H1 (cell line): ENCODE measurements around the gene FAM169A. TPM values are rescaled to one million over a fixed set of nuclear protein-coding genes. Genes with fewer than 3 reads are reported as not detected.
"Not testable (repeated sequence)": the region's sequence is repeated elsewhere in the genome, so short reads cannot be mapped to it uniquely, and the experiment has no call there.

Experiments
- CTCF ChIA-PET: fragments of 300-600 bp; sonication (Branson Sonifier 250); formaldehyde crosslinking; loops from one replicate; lab custom pipeline; 2021; ENCODE audit not compliant: partially characterized antibody; lab: Charles Lee
- POLR2A ChIA-PET: fragments of 300-600 bp; sonication (Branson Sonifier 250); formaldehyde crosslinking; loops from one replicate; lab custom pipeline; 2021; ENCODE audit warnings: inconsistent platforms; ENCODE audit not compliant: partially characterized antibody; lab: Charles Lee
- DNase-seq, 2 experiments: peaks; one replicate each; pipeline versions ENCODE4 v3.0.0 to v3.0.0-alpha.2; 2010 to 2022; ENCODE audit warnings: low spot score in 2 of 2, low read depth in 1 of 2, mixed read lengths in 1 of 2
- FAIRE-seq: peaks from 2 replicates; lab custom pipeline; 2011; peaks lifted over from hg19 to GRCh38; lab: Jason Lieb, UNC
- H2AFZ ChIP-seq: 2 replicates; pipeline ENCODE4 v1.8.1; 2012; ENCODE audit warnings: low read length, inconsistent platforms
- H2AK5ac ChIP-seq: 2 replicates; pipeline ENCODE4 v1.6.1; 2013; ENCODE audit warnings: low read depth, low read length
- H2BK120ac ChIP-seq: replicated peaks from 2 replicates; pipeline ENCODE3; 2013; ENCODE audit warnings: low read depth, low read length, inconsistent platforms
- H2BK12ac ChIP-seq: 2 replicates; pipeline ENCODE4 v1.6.1; 2013; ENCODE audit warnings: low read depth, low read length
- H2BK15ac ChIP-seq: 2 replicates; pipeline ENCODE4 v1.6.1; 2013; ENCODE audit warnings: low read length
- H2BK20ac ChIP-seq: 2 replicates; pipeline ENCODE4 v1.6.1; 2013; ENCODE audit warnings: low read length
- H2BK5ac ChIP-seq: 2 replicates; pipeline ENCODE4 v1.6.1; 2013; ENCODE audit warnings: low read depth, low read length
- H3K14ac ChIP-seq: 2 replicates; pipeline ENCODE4 v1.6.1; 2013; ENCODE audit warnings: inconsistent platforms; ENCODE audit not compliant: insufficient read length
- H3K18ac ChIP-seq: 2 replicates; pipeline ENCODE4 v1.6.1; 2013; ENCODE audit warnings: low read length; ENCODE audit errors: extremely low read depth
- H3K23ac ChIP-seq: 2 replicates; pipeline ENCODE4 v1.6.1; 2013; ENCODE audit warnings: inconsistent platforms; ENCODE audit not compliant: insufficient read length
- H3K23me2 ChIP-seq: 2 replicates; pipeline ENCODE4 v1.6.1; 2013; ENCODE audit warnings: low read depth, low read length
- H3K27ac ChIP-seq: 2 replicates; pipeline ENCODE4 v1.6.1; 2011; ENCODE audit warnings: low read depth, low read length, inconsistent platforms
- H3K27me3 ChIP-seq, 4 experiments: replicated peaks in 1 of 4; 1 replicate in 1 of 4; 2 replicates in 3 of 4; pipeline versions ENCODE4 v1.6.1 to v1.8.1; 2011 to 2013; ENCODE audit warnings: low read length in 3 of 4, mild to moderate bottlenecking in 3 of 4, inconsistent platforms in 2 of 4, mixed read lengths in 2 of 4, moderate library complexity in 1 of 4; ENCODE audit not compliant: control insufficient read depth in 3 of 4, insufficient read depth in 3 of 4; ENCODE audit errors: extremely low read depth in 1 of 4
- H3K36me3 ChIP-seq, 4 experiments: 2 replicates each; pipeline versions ENCODE4 v1.6.1 to v1.8.1; 2011 to 2013; ENCODE audit warnings: mild to moderate bottlenecking in 4 of 4, low read length in 3 of 4, moderate library complexity in 2 of 4, control low read depth in 1 of 4, inconsistent platforms in 1 of 4; ENCODE audit not compliant: insufficient read depth in 4 of 4, control insufficient read depth in 2 of 4
- H3K4ac ChIP-seq: replicated peaks from 2 replicates; pipeline ENCODE3; 2013; ENCODE audit warnings: low read length, low read depth, mixed read lengths, inconsistent platforms; ENCODE audit not compliant: insufficient read length
- H3K4me1 ChIP-seq, 4 experiments: replicated peaks in 1 of 4; 1 replicate in 1 of 4; 2 replicates in 3 of 4; pipeline versions ENCODE4 v1.6.1 to v1.8.1; 2011 to 2013; ENCODE audit warnings: low read length in 3 of 4, inconsistent platforms in 2 of 4, mixed read lengths in 1 of 4; ENCODE audit not compliant: insufficient read depth in 4 of 4, control insufficient read depth in 3 of 4
- H3K4me2 ChIP-seq, 2 experiments: 2 replicates each; pipeline versions ENCODE4 v1.6.1 to v1.8.1; 2011 to 2013; ENCODE audit warnings: low read depth in 2 of 2, low read length in 2 of 2, control low read depth in 1 of 2, inconsistent platforms in 1 of 2, mild to moderate bottlenecking in 1 of 2; ENCODE audit not compliant: insufficient read depth in 1 of 2
- H3K4me3 ChIP-seq, 4 experiments: fragments of 200-600, 300-600 bp in 1 of 4; sonication (generic), shearing (Covaris generic), sonication (Bioruptor Twin) in 1 of 4; 2 replicates each; pipeline versions ENCODE4 v1.5.1 to v1.8.1; 2011 to 2016; ENCODE audit warnings: low read length in 4 of 4, low read depth in 3 of 4, control low read depth in 2 of 4, inconsistent platforms in 2 of 4, mild to moderate bottlenecking in 2 of 4, mixed read lengths in 1 of 4, moderate library complexity in 1 of 4; ENCODE audit not compliant: insufficient read depth in 2 of 4; ENCODE audit errors: extremely low read depth in 1 of 4
- H3K56ac ChIP-seq: replicated peaks from 2 replicates; pipeline ENCODE3; 2013; ENCODE audit warnings: low read depth, mild to moderate bottlenecking, mixed read lengths, low read length, inconsistent platforms; ENCODE audit not compliant: insufficient read length
- H3K79me1 ChIP-seq: 2 replicates; pipeline ENCODE4 v1.6.1; 2013; ENCODE audit warnings: low read depth, low read length, control low read depth
- H3K79me2 ChIP-seq, 2 experiments: 2 replicates each; pipeline versions ENCODE4 v1.6.1 to v1.8.1; 2012 to 2013; ENCODE audit warnings: low read length in 2 of 2, mild to moderate bottlenecking in 2 of 2, inconsistent platforms in 1 of 2; ENCODE audit not compliant: insufficient read depth in 2 of 2, control insufficient read depth in 1 of 2
- H3K9ac ChIP-seq, 4 experiments: replicated peaks in 1 of 4; 1 replicate in 1 of 4; 2 replicates in 3 of 4; pipeline versions ENCODE4 v1.6.1 to v1.8.1; 2011 to 2013; ENCODE audit warnings: low read depth in 3 of 4, low read length in 3 of 4, control low read depth in 2 of 4, mild to moderate bottlenecking in 2 of 4, moderate library complexity in 2 of 4, inconsistent platforms in 1 of 4; ENCODE audit errors: extremely low read depth in 1 of 4
- H3K9me3 ChIP-seq, 2 experiments: 2 replicates each; pipeline versions ENCODE4 v1.6.1 to v1.8.1; 2012 to 2013; ENCODE audit warnings: mild to moderate bottlenecking in 2 of 2, moderate library complexity in 2 of 2, control low read depth in 1 of 2, inconsistent platforms in 1 of 2, low read depth in 1 of 2, low read length in 1 of 2, mixed read lengths in 1 of 2; ENCODE audit not compliant: insufficient read depth in 2 of 2
- H4K20me1 ChIP-seq, 2 experiments: replicated peaks in 1 of 2; 2 replicates each; pipeline versions ENCODE3 to v1.8.1; 2011 to 2013; ENCODE audit warnings: inconsistent platforms in 2 of 2, low read length in 2 of 2, mild to moderate bottlenecking in 1 of 2; ENCODE audit not compliant: insufficient read depth in 2 of 2, control insufficient read depth in 1 of 2
- H4K5ac ChIP-seq: 2 replicates; pipeline ENCODE4 v1.6.1; 2013; ENCODE audit warnings: low read length, low read depth, mixed read lengths, inconsistent platforms; ENCODE audit not compliant: insufficient read length
- H4K8ac ChIP-seq: 2 replicates; pipeline ENCODE4 v1.8.0; 2013; ENCODE audit warnings: mild to moderate bottlenecking, moderate library complexity, low read length, inconsistent platforms; ENCODE audit not compliant: insufficient read depth; ENCODE audit errors: extremely low read depth
- H4K91ac ChIP-seq: replicated peaks from 2 replicates; pipeline ENCODE3; 2013; ENCODE audit warnings: low read length, mixed read lengths, inconsistent platforms; ENCODE audit not compliant: insufficient read length
- WGBS, 2 experiments: shearing (Covaris generic) in 1 of 2; methylation state at CpG; one replicate each; pipeline versions ENCODE4 v1.1.6 to v1.1.7; 2013 to 2015; ENCODE audit warnings: low lambda C conversion rate in 2 of 2, mixed read lengths in 2 of 2, inconsistent platforms in 1 of 2, low coverage in 1 of 2, missing lambda C conversion rate in 1 of 2; ENCODE audit not compliant: insufficient replicate concordance in 2 of 2, insufficient coverage in 1 of 2, insufficient read length in 1 of 2; ENCODE audit errors: extremely low coverage in 1 of 2, missing lambda C conversion rate in 1 of 2; 5-methylcytosine and 5-hydroxymethylcytosine counted together
- polyA plus RNA-seq, 7 experiments: library from polyadenylated mRNA; depleted of rRNA in 3 of 7; stranded (reverse) in 5 of 7; unstranded in 2 of 7; fragments of >200 nt in 5 of 7; fragments of 200-250 nt in 2 of 7; gene quantifications; 1 replicate in 5 of 7; 2 replicates in 1 of 7; 4 replicates in 1 of 7; pipeline versions ENCODE4 v1.2.1 to v1.2.3, GENCODE V29; 2011 to 2013; ENCODE audit warnings: missing spikeins in 2 of 7, mixed read lengths in 2 of 7
- total RNA-seq: library from RNA; stranded (reverse); fragmentation: NEBNext Ultra II Directional; extraction: Animal tissue kit (Norgen Biotek cat#: 25700); gene quantifications from 2 replicates; pipeline ENCODE4 v1.2.1, GENCODE V29; 2021

FAM169A gene
- total and polyA plus RNA-seq, 2 of the 8 experiments (the other 6 are each of a cell fraction or from before 2014, with no cell fraction given), result 12.6 to 83.1 TPM

- not testable (repeated sequence) for H3K9ac ChIP-seq, H3K4ac ChIP-seq, H3K79me1 ChIP-seq, H3K23me2 ChIP-seq, H2AFZ ChIP-seq, H2AK5ac ChIP-seq, H3K27me3 ChIP-seq, H3K79me2 ChIP-seq, H3K23ac ChIP-seq, H3K27ac ChIP-seq, H2BK20ac ChIP-seq, H3K9me3 ChIP-seq, H4K5ac ChIP-seq, H2BK12ac ChIP-seq, DNase-seq, H3K36me3 ChIP-seq, H3K56ac ChIP-seq, H3K4me2 ChIP-seq, H3K4me3 ChIP-seq, H3K14ac ChIP-seq, H4K91ac ChIP-seq, H2BK5ac ChIP-seq, H3K4me1 ChIP-seq, FAIRE-seq, H4K20me1 ChIP-seq, H4K8ac ChIP-seq, H2BK15ac ChIP-seq, H2BK120ac ChIP-seq, H3K18ac ChIP-seq
- ChIA-PET CTCF (interaction anchor here (0.6 to 1.6 kb wide), 2 partner anchors 9 to 248 kb away, joined by 4 to 6 read pairs; no protein-coding TSS in a partner anchor), POLR2A (interaction anchor here (1.1 kb wide), 1 partner anchor 51 kb away, joined by 3 read pairs; no protein-coding TSS in a partner anchor)
- 86% methylated on average over 2 of the region's 2 CpGs; no CpG with 5 or more reads in 1 of the 2 experiments for WGBS, 2 experiments
These were observed 45.2 kb upstream of the FAM169A start for GRCh38 chr5:74911421-74911820.

GRCh38 chr5:74909888-74910287 is 43.7 kb upstream of the FAM169A start:
- H3K9ac ChIP-seq, H3K9me3 ChIP-seq, POLR2A ChIA-PET, H2BK5ac ChIP-seq, H3K27ac ChIP-seq, H2BK20ac ChIP-seq, H2AFZ ChIP-seq, H3K4me1 ChIP-seq, H4K8ac ChIP-seq, H3K14ac ChIP-seq, H3K4me2 ChIP-seq, H4K20me1 ChIP-seq, H3K4me3 ChIP-seq, CTCF ChIA-PET, H3K23me2 ChIP-seq, H3K79me1 ChIP-seq, H2BK12ac ChIP-seq, H3K36me3 ChIP-seq, H2BK120ac ChIP-seq, H3K79me2 ChIP-seq, H4K91ac ChIP-seq, H4K5ac ChIP-seq, H3K4ac ChIP-seq, H3K18ac ChIP-seq, H2BK15ac ChIP-seq, H3K56ac ChIP-seq, DNase-seq, FAIRE-seq, H3K27me3 ChIP-seq, H3K23ac ChIP-seq, H2AK5ac ChIP-seq: not testable (repeated sequence)
